OCI-LY1 (cell line): ENCODE results near the gene PTCH1.

Source experiments
- H2AFZ ChIP-seq: fragments of 200-600 bp; sonication (generic), shearing (Covaris generic); 2 replicates; pipeline ENCODE4 v1.6.0; 2014; ENCODE audit warnings: antibody characterized with exemption, mild to moderate bottlenecking, low read length
- H3F3A ChIP-seq: fragments of 200-600 bp; sonication (generic), shearing (Covaris generic); 2 replicates; pipeline ENCODE4 v1.6.0; 2014; ENCODE audit warnings: mild to moderate bottlenecking, antibody characterized with exemption, low read length, moderate library complexity; ENCODE audit not compliant: insufficient read depth
- H3K27ac ChIP-seq: fragments of 200-600 bp; sonication (generic); 2 replicates; pipeline ENCODE4 v1.5.1; 2014; ENCODE audit warnings: low read length, mixed run types, mild to moderate bottlenecking, low read depth; ENCODE audit not compliant: poor library complexity, severe bottlenecking
- H3K27me3 ChIP-seq: fragments of 200-600 bp; sonication (generic); 2 replicates; pipeline ENCODE4 v1.6.0; 2014; ENCODE audit warnings: antibody characterized with exemption, mild to moderate bottlenecking, low read length, moderate library complexity; ENCODE audit not compliant: insufficient read depth
- H3K36me3 ChIP-seq: fragments of 200-600 bp; sonication (generic); 2 replicates; pipeline ENCODE4 v1.6.1; 2014; ENCODE audit warnings: mild to moderate bottlenecking, antibody characterized with exemption, low read length, moderate library complexity, mixed read lengths; ENCODE audit not compliant: insufficient read depth
- H3K4me1 ChIP-seq: fragments of 200-600 bp; sonication (generic); 2 replicates; pipeline ENCODE4 v1.5.1; 2014; ENCODE audit warnings: mild to moderate bottlenecking, low read length, moderate library complexity; ENCODE audit not compliant: insufficient read depth, severe bottlenecking
- H3K4me2 ChIP-seq: fragments of 200-600 bp; sonication (generic), shearing (Covaris generic); 2 replicates; pipeline ENCODE4 v1.6.1; 2014; ENCODE audit warnings: low read length
- H3K4me3 ChIP-seq: fragments of 200-600 bp; sonication (generic); 2 replicates; pipeline ENCODE4 v1.5.1; 2014; ENCODE audit warnings: low read length, low read depth, mild to moderate bottlenecking, mixed read lengths; ENCODE audit not compliant: poor library complexity, severe bottlenecking
- H3K79me2 ChIP-seq: fragments of 200-600 bp; shearing (Covaris generic); 2 replicates; pipeline ENCODE4 v1.6.1; 2016; ENCODE audit warnings: mixed run types, low read length, mixed read lengths; ENCODE audit not compliant: insufficient read depth
- H3K9ac ChIP-seq: fragments of 200-600 bp; sonication (generic), shearing (Covaris generic); 2 replicates; pipeline ENCODE4 v1.6.1; 2014; ENCODE audit warnings: mild to moderate bottlenecking, low read length, mixed read lengths
- H3K9me2 ChIP-seq: fragments of 200-600 bp; sonication (generic), shearing (Covaris generic); 2 replicates; pipeline ENCODE4 v1.6.1; 2014; ENCODE audit warnings: low read depth, mild to moderate bottlenecking, low read length, mixed read lengths
- H3K9me3 ChIP-seq: fragments of 200-600 bp; shearing (Covaris generic); 2 replicates; pipeline ENCODE4 v1.6.1; 2014; ENCODE audit warnings: low read length, mixed read lengths
- H4K20me1 ChIP-seq: fragments of 200-600 bp; sonication (generic), shearing (Covaris generic); 2 replicates; pipeline ENCODE4 v1.6.0; 2016; ENCODE audit warnings: mild to moderate bottlenecking, low read length; ENCODE audit not compliant: insufficient read depth
- CTCF ChIP-seq: fragments of 200-600 bp; sonication (generic), shearing (Covaris generic); IDR thresholded peaks from 2 replicates; pipeline ENCODE4 v1.5.1; 2017; ENCODE audit warnings: mild to moderate bottlenecking, antibody characterized with exemption, low read length, moderate library complexity, mixed read lengths
- EZH2 ChIP-seq: fragments of 200-600 bp; sonication (generic), shearing (Covaris generic); IDR thresholded peaks from 2 replicates; pipeline ENCODE4 v1.8.0; 2017; ENCODE audit warnings: borderline replicate concordance, mixed run types, mild to moderate bottlenecking, antibody characterized with exemption, low read length, moderate library complexity, mixed read lengths

PTCH1 gene

GRCh38 chr9:95458666-95459065 lies 58.1 kb downstream of the PTCH1 start:
- no peak for TF ChIP-seq CTCF
- no peak for TF ChIP-seq EZH2

GRCh38 chr9:95457769-95458168 lies 59.0 kb downstream of the PTCH1 start:
- Histone ChIP-seq H3K27me3 (no peaks in the 10 kb centered on the region), H3K27ac (no peak overlapping the region), H3K4me1 (peaks cover 13% of the 10 kb centered on the region), H3K9me2 (no peaks in the 10 kb centered on the region), H2AFZ (no peak overlapping the region), H3F3A (no peaks in the 10 kb centered on the region), H3K79me2 (no peaks in the 10 kb centered on the region), H3K36me3 (peaks cover 92% of the 10 kb centered on the region), H3K9ac (no peak overlapping the region), H3K4me3 (no peak overlapping the region), H3K9me3 (no peaks in the 10 kb centered on the region), H3K4me2 (no peak overlapping the region), H4K20me1 (no peaks in the 10 kb centered on the region)
- no peak for TF ChIP-seq EZH2
- no peak for TF ChIP-seq CTCF

More at GRCh38 chr9:95458666-95459065, 58.1 kb downstream of the PTCH1 start:
- H3K9ac ChIP-seq: no peak overlapping the region
- H3K4me1 ChIP-seq: peaks cover 21% of the 10 kb centered on the region
- no peaks in the 10 kb centered on the region for H3K9me3 ChIP-seq
- no peaks in the 10 kb centered on the region for H4K20me1 ChIP-seq
- peaks cover 84% of the 10 kb centered on the region for H3K36me3 ChIP-seq
- H3K27ac ChIP-seq: no peak overlapping the region
- H3K27me3 ChIP-seq: no peaks in the 10 kb centered on the region
- 0 out of 2 replicates have a peak, but pooled peaks cover 3% of the 10 kb centered on the region for H3F3A ChIP-seq
- H3K9me2 ChIP-seq: no peaks in the 10 kb centered on the region
- H2AFZ ChIP-seq: no peak overlapping the region
- no peak overlapping the region for H3K4me2 ChIP-seq
- no peak overlapping the region for H3K4me3 ChIP-seq
- H3K79me2 ChIP-seq: no peaks in the 10 kb centered on the region

- Histone ChIP-seq H3K27me3 (no peaks in the 10 kb centered on the region), H3F3A (no peaks in the 10 kb centered on the region), H2AFZ (no peak overlapping the region), H3K36me3 (peaks cover 98% of the 10 kb centered on the region), H3K79me2 (no peaks in the 10 kb centered on the region), H3K9ac (no peak overlapping the region), H3K4me1 (no peaks in the 10 kb centered on the region), H3K4me3 (no peak overlapping the region), H3K9me2 (no peaks in the 10 kb centered on the region), H4K20me1 (no peaks in the 10 kb centered on the region), H3K27ac (no peak overlapping the region), H3K9me3 (no peaks in the 10 kb centered on the region), H3K4me2 (no peak overlapping the region)
- TF ChIP-seq EZH2 (no peak), CTCF (no peak)
Measured at GRCh38 chr9:95455714-95456113, 61.1 kb downstream of the PTCH1 start.
